Renal pelvis (tissue), 12 donors: ENCODE measurements around the gene FREM1. TPM values are rescaled to one million over a fixed set of nuclear protein-coding genes. Genes with fewer than 3 reads are reported as not detected.
A peak's percentile ranks its signal among the peaks of the same experiment; 100 is the strongest.
"Not testable (repeated sequence)": the region's sequence is repeated elsewhere in the genome, so short reads cannot be mapped to it uniquely, and the experiment has no call there.

ENCODE experiments used
- DNase-seq: peaks from one replicate; pipeline ENCODE4 v3.0.0-alpha.2; 2013
- long read RNA-seq, 16 experiments: transcript quantifications; one replicate each; lab custom pipeline, GENCODE V29; 2026
- polyA plus RNA-seq, 3 donors: library from polyadenylated mRNA; unstranded; fragments of 120-200 nt; gene quantifications; one replicate each; pipeline ENCODE4 v1.2.1, GENCODE V29; 2013; ENCODE audit not compliant: insufficient read length in 3 of 3

The FREM1 gene
- 100 to 1,000 TPM; 214 to 232 (median 226) TPM for polyA plus RNA-seq
- long read RNA-seq, donor 1, partial matches to known transcripts, result 27 of 27 reads
- long read RNA-seq, donor 1, other reads (novel, unspliced or antisense), result 0 of 27 reads
- long read RNA-seq, donor 2, full-length matches to known transcripts, result 4 of 27 reads
- long read RNA-seq, donor 2, partial matches to known transcripts, result 23 of 27 reads
- long read RNA-seq, donor 2, other reads (novel, unspliced or antisense), result 0 of 27 reads
- long read RNA-seq, donor 3, partial matches to known transcripts, result 22 of 22 reads
- long read RNA-seq, donor 3, other reads (novel, unspliced or antisense), result 0 of 22 reads
- long read RNA-seq, donor 4, partial matches to known transcripts, result 13 of 13 reads
- long read RNA-seq, donor 4, other reads (novel, unspliced or antisense), result 0 of 13 reads
- long read RNA-seq, donor 5, partial matches to known transcripts, result 11 of 12 reads
- long read RNA-seq, donor 5, other reads (novel, unspliced or antisense), result 0 of 12 reads
- long read RNA-seq, donor 6, partial matches to known transcripts, result 11 of 12 reads
- long read RNA-seq, donor 6, other reads (novel, unspliced or antisense), result 0 of 12 reads
- long read RNA-seq, donor 7, partial matches to known transcripts, result 25 of 27 reads
- long read RNA-seq, donor 7, other reads (novel, unspliced or antisense), result 0 of 27 reads
- long read RNA-seq, donor 8, result 0 reads
- long read RNA-seq, donor 9, partial matches to known transcripts, result 22 of 24 reads
- long read RNA-seq, donor 9, other reads (novel, unspliced or antisense), result 0 of 24 reads
- long read RNA-seq, donor 10, partial matches to known transcripts, result 50 of 53 reads
- long read RNA-seq, donor 10, other reads (novel, unspliced or antisense), result 0 of 53 reads
- long read RNA-seq, donor 11, partial matches to known transcripts, result 6 of 6 reads
- long read RNA-seq, donor 11, other reads (novel, unspliced or antisense), result 0 of 6 reads
- long read RNA-seq, donor 12, partial matches to known transcripts, result 70 of 71 reads
- long read RNA-seq, donor 12, other reads (novel, unspliced or antisense), result 0 of 71 reads
- long read RNA-seq, donor 13, partial matches to known transcripts, result 19 of 19 reads
- long read RNA-seq, donor 13, other reads (novel, unspliced or antisense), result 0 of 19 reads
- long read RNA-seq, donor 14, result 0 reads
- long read RNA-seq, donor 15, partial matches to known transcripts, result 12 of 13 reads
- long read RNA-seq, donor 15, other reads (novel, unspliced or antisense), result 0 of 13 reads
- long read RNA-seq, donor 16, partial matches to known transcripts, result 19 of 20 reads
- long read RNA-seq, donor 16, other reads (novel, unspliced or antisense), result 0 of 20 reads

GRCh38 chr9:14909961-14910805 lies at the start of gene FREM1:
Gene FREM1 (minus strand): TSS chr9:14910428. CDS start chr9:14868977, 41,451 bp downstream.
- no peak for DNase-seq

GRCh38 chr9:14958989-14959388 lies 48.8 kb upstream of the FREM1 start:
- DNase-seq, result no peak

GRCh38 chr9:14957109-14957508 lies 46.9 kb upstream of the FREM1 start:
- no peak for DNase-seq

GRCh38 chr9:14956208-14956607 lies 46.0 kb upstream of the FREM1 start:
- DNase-seq, result peak; percentile 12

- no peak for DNase-seq
Measured at GRCh38 chr9:14945351-14945750, 35.1 kb upstream of the FREM1 start.

- DNase-seq, result no peak
Measured at GRCh38 chr9:14941501-14942405, 31.5 kb upstream of the FREM1 start.

- no peak for DNase-seq
Measured at GRCh38 chr9:14939378-14939777, 29.1 kb upstream of the FREM1 start.

- no peak for DNase-seq
Measured at GRCh38 chr9:14937216-14937615, 27.0 kb upstream of the FREM1 start.

GRCh38 chr9:14936491-14936890 lies 26.3 kb upstream of the FREM1 start:
- DNase-seq, result no peak

- DNase-seq, result peak; percentile 73
Measured at GRCh38 chr9:14935964-14936363, 25.7 kb upstream of the FREM1 start.

GRCh38 chr9:14935106-14935751 lies 25.0 kb upstream of the FREM1 start:
- DNase-seq, result no peak

- no peak for DNase-seq
Measured at GRCh38 chr9:14932641-14933040, 22.4 kb upstream of the FREM1 start.

GRCh38 chr9:14932231-14932630 lies 22.0 kb upstream of the FREM1 start:
- no peak for DNase-seq

- no peak for DNase-seq
Measured at GRCh38 chr9:14926941-14927624, 16.9 kb upstream of the FREM1 start.

- DNase-seq, result no peak
Measured at GRCh38 chr9:14924230-14925219, 14.3 kb upstream of the FREM1 start.

GRCh38 chr9:14923701-14924100 lies 13.5 kb upstream of the FREM1 start:
- no peak for DNase-seq

- not testable (repeated sequence) for DNase-seq
Measured at GRCh38 chr9:14920805-14921204, 10.6 kb upstream of the FREM1 start.
